Activated gamma-delta T cell treated with anti-CD3 and anti-CD28 coated beads, Interleukin-2, amount 50 U/mL, for 16 hours (primary cell): ENCODE measurements around the gene RIPOR2.

ENCODE experiments used
- DNase-seq: peaks from one replicate; pipeline ENCODE4 v3.0.0-alpha.2; 2020; ENCODE audit warnings: low read depth

Gene RIPOR2

GRCh38 chr6:24848461-24848860, 87.3 kb downstream of the RIPOR2 start:
- DNase-seq = no peak

- DNase-seq = no peak
Measured at GRCh38 chr6:24847402-24847801, 88.4 kb downstream of the RIPOR2 start.

DNA sequence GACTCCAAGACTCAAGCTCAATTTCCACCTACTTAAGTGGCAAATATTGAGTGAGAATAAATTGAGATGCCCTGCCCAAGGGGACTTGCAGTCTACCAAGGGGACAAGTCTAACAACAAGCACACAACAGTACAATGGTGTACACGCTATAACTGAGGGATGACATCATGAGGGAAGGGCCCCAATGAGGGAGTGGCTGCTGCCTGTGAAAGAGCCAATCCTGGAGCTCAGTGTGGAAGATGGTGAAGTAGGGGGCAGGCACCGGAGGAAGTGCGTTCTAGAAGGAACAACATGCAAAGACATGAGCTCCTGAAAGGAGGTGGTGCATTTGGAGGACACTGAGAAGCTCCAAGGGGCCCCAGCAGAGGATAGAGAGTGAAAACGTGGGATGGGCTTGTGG, 90.2 kb downstream of the RIPOR2 start:
- DNase-seq = no peak

DNA sequence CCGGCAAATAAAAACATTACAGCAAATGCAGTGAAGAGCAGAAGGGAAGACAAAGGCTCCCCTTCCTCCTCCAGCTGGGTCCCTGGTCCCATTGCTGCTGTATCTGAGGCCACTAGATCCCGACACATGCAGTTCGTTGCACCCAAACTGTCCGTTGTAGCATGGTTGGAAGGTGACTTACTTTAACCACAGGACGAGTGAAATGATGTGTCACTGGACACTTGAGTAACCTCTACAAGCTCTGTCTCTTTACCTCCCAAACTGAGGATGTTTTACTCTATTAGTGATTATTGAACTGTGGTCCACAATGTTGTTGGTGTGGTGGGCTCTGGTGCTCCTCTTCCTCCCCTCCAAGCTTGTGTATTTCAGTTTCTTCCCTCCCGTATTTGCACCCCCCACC, 90.9 kb downstream of the RIPOR2 start:
- no peak for DNase-seq

GRCh38 chr6:24844061-24844460, 91.7 kb downstream of the RIPOR2 start:
- no peak for DNase-seq

DNA sequence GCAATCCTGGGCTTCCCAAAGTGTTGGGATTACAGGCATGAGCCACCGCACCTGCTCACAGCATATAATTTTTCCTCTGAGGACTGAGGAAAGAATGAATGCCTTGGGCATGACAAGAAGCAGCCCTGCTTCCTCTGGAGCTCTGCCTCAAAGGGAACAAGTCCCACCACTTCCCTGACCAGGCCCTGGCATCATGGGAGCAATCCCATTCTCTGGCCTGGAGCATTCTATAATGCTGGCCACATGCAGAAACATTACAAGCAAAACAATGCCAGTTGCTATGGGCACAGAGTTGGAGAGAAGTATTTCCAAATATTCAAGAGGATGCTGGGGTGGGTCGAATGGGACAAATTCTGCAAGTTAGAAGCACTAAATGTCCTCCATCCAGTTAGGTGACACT, 95.6 kb downstream of the RIPOR2 start:
- no peak for DNase-seq

- DNase-seq = no peak
Measured at GRCh38 chr6:24838994-24839393, 96.8 kb downstream of the RIPOR2 start.

GRCh38 chr6:24838081-24838480, 97.7 kb downstream of the RIPOR2 start:
- DNase-seq = no peak

DNA sequence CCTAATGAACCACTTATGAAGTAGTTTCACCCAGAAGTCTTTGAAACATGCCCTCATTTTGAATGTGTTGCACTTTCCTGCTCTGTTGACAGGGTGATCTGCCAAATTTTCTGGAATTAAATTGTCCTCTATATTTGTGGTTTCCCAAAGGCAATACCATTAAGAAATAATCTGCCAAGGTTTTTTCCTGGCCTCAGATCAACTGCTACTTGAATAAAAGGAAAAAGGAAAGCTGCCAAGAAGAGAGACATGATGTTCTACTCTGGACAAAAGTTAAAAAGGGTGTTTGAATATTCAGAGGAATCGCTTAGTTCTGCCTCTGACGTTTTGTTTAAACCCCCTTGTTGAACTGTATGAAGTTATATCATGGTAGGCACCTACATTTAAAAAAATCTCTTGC, 99.7 kb downstream of the RIPOR2 start:
- DNase-seq = no peak

GRCh38 chr6:24833711-24834386, 101.9 kb downstream of the RIPOR2 start:
- no peak for DNase-seq

- DNase-seq = no peak
Measured at GRCh38 chr6:24832794-24833193, 103.0 kb downstream of the RIPOR2 start.

- no peak for DNase-seq
Measured at GRCh38 chr6:24831771-24832716, 103.7 kb downstream of the RIPOR2 start.

DNA sequence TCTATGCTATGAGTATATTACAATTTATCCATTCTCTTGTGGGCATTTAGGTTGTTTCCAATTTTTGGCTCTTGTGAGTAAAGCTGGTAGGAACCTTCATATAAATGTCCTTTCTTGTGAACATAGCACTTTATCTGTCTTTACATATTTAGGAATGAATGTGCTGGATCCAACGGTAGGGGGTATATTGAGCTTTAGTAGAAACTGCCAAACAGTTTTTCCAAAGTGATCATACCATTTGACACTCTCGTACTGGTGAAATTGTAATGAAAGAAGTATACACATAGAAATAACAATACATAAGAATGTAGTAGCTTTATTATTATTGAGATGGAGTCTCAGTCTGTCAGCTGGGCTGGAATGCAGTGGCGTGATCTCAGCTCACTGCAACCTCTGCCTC, 106.1 kb downstream of the RIPOR2 start:
- no peak for DNase-seq

DNA sequence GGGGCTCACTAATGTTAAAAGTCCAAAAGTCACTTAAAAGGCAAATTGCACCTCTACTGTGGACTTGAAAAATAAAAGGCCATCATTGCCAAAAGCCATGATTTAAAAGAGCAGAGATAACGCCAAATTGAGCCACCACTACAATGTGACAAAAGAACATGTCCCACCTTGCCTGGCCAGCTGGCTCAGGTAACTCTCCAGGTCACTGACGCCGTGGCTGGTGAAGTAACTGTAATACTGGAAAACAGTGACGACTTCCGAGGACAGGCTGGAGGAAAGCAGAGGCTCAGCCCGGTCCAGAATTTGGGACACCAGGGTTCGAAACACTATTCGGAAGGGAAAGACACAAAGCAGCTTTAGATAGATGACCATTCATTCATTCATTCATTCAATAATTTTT, 107.8 kb downstream of the RIPOR2 start:
- DNase-seq = no peak

DNA sequence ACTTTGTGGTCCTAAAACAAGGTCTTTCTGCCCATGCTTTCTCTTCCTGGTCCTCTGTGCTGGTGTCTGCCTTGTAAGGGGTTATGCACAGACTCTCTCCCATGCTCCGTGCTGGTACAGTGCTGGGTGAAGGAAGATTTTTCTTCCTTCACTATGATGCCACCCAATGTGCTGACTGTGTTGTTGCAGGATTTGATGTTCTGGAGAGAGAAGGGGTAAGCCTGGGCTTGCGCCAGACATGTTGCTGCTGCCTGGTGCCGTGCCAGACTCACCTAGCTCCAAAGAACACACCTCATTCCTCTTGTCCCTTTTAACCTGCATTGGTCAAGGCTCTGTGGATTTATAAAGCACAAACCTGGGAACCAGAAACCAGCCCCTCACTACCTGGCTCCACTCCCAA, 108.6 kb downstream of the RIPOR2 start:
- no peak for DNase-seq

DNA sequence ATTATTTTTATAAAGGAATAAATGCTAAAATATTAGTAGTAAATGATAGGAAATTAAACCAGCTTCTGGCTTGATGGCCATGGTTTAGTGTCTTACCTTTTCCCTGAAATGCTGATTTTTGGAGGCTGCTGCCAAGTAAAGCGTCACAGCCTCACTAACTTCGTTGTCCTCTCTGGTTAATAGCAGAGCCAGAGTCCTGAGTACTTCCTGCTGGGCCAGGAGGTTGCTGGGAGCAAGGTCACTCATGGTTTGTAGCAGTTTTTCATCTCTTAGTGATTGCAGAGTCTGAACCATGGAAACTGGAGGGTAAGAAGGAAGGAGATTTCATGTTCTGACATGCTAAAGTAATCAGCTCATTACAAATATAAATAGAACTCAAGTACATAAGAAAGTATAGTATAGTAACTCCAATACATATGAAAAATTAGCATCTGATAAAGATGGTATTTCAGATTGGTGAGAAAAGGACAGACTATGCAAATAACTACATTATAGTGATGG, 110.6 kb downstream of the RIPOR2 start:
- DNase-seq = no peak

DNA sequence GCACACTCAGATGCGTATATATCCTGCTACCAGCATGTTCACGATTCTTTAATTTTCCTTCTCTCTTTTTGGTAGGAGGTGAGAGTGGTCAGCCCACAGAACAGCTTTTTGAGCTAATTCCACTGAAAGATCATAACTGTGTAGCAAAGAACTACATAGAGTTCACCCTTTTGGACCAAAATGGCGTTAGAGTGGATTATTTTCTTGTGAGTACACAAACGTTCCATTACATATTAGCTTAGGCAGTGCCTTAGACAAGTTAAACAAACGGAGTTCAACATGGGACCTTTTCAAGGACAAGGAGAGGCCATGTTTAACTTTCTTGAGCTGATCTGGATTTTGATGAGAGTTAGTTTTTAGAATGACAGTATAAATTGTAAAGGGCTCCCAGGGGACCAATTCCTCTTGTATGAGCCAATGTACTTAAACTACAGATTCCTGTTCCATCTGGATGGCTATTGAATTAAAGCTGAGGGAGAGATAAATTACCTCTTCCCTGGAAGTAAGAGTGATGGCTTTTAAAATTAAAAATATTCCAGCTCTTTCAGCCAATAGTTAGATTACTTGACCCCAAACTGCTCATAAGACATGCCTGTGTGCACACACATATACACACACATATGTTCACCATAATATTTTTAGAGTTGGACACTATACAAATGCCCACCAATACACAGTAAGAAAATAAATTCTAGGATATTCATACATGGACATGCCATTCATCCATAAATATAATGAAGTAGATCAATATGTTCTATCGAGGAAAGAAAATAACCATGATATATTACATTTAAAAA, 111.4 kb downstream of the RIPOR2 start:
- no peak for DNase-seq

DNA sequence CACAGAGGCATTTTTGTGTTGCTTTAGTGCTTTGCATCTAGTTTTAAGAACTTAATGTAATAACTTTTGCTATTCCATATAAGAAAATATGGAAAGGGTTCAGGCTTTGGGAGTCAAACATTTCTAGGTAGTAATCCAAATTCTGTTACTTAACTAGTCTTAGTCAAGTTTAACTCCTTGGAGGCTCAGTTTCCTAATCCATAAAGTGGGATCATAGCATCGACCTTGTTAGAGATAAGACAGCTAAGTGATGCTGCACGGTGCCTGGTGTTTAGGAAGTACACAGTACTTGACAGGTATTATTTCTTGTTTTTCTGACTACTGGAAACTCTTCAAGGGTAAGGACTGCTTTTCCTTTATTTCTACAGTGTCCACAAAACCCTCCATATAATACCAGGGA, 112.6 kb downstream of the RIPOR2 start:
- DNase-seq = no peak

DNA sequence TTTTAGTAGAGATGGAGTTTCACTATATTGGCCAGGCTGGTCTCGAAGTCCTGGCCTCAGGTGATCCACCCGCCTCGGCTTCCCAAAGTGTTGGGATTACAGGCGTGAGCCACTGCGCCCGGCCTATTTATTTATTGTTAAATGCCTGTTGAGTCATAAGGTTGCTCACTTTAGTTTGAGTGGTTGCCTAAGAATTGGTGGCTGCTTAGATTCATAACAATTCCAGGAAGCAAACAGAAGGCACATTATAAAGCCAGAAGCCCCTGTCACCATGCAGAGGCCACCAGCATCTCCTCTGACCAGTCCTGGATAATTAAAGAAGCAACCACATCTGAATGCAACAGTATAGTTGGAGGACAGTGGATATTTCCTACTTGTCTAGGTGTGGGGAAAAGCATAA, 113.1 kb downstream of the RIPOR2 start:
- DNase-seq = no peak

DNA sequence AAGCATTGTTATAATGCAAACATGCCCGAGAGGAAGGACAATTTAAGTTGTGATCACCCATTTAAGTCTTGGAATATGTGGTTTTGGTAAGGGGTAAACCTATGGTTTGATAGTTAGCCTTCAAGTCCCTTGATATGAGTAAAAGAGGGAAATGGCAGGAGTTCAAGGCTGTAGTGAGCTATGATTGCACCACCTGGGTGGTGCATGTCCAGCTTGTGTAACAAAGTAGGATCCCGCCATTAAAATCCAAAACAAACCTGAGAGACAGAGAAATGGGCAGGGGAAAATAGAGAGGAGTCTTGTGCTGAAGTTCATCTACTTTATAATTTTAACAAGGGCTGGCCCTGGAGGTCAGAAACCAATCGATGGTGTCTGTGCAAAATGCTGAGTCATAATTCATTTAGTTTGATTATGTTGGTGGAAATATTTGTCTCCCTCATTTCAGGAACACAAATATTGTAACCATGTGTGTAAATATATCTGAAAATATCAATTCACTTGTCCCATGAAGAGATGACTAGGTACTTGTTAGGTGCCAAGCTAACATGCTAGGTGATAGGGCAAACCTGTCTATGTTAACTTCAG, 113.8 kb downstream of the RIPOR2 start:
- DNase-seq = no peak

DNA sequence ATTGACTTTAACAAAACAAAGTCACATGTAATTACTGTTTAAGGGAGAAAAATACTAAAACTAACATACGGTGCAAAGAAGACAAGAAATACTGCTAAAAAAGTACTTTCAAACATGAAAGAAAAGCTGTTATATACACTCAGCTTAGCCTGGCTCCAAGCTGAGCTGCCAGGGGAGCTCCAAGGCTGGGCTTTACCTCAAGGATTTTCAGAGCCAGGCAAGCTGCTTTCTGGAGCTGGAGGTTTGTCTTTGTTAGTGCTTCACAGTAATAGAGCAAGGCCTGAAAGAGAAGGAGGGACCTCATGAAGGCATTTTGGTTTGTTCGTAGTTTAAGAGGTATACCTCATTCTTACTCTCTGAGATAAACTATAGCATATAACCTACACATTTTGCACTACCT, 117.4 kb downstream of the RIPOR2 start:
- DNase-seq = no peak

DNA sequence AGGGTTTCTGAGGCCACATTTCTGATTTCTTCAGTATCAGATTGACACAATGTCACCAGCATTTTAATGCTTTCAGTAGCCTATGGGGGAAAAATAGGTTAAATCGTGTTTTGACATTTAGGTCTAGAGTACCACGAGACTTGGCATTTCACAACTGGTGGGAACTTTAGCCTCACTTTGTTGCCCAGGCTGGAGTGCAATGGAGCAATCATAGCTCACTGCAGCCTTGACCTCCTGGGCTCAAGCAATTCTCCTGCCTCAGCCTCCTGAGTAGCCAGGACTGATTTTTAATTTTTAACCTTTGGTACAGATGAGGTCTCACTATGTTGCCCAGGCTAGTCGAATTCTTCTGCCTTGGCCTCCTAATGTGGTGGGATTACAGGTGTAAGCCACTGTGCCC, 126.0 kb downstream of the RIPOR2 start:
- DNase-seq = no peak
